Cardiac septum (tissue), 1 donor: ENCODE measurements around the gene CXXC5. TPM values are rescaled to one million over a fixed set of nuclear protein-coding genes. Genes with fewer than 3 reads are reported as not detected.

Experiments
- DNase-seq: peaks from one replicate; pipeline ENCODE4 v3.0.0-alpha.2; 2020; ENCODE audit warnings: low spot score
- intact Hi-C: fragments of 100-400 bp; cut with DNase I; formaldehyde crosslinking; loops from one replicate; pipeline ENCODE4 v1.14.0; 2022
- total RNA-seq: library from RNA; stranded (reverse); fragmentation: NEBNext Ultra II Directional; extraction: Animal tissue kit (Norgen Biotek cat#: 25700); gene quantifications from one replicate; pipeline ENCODE4 v1.2.1, GENCODE V29; 2021
- donor health status: DM: no; HTN: no; CAD: no.

The CXXC5 gene
- total RNA-seq, 1 donor from 2014 or later = 49.3 TPM

GRCh38 chr5:139687656-139688055, 39.5 kb downstream of the CXXC5 start:
- no peak for DNase-seq
- intact Hi-C loops = loop anchor here (5.0 kb wide), 1 partner anchor 35 kb away; no protein-coding TSS in a partner anchor

DNA sequence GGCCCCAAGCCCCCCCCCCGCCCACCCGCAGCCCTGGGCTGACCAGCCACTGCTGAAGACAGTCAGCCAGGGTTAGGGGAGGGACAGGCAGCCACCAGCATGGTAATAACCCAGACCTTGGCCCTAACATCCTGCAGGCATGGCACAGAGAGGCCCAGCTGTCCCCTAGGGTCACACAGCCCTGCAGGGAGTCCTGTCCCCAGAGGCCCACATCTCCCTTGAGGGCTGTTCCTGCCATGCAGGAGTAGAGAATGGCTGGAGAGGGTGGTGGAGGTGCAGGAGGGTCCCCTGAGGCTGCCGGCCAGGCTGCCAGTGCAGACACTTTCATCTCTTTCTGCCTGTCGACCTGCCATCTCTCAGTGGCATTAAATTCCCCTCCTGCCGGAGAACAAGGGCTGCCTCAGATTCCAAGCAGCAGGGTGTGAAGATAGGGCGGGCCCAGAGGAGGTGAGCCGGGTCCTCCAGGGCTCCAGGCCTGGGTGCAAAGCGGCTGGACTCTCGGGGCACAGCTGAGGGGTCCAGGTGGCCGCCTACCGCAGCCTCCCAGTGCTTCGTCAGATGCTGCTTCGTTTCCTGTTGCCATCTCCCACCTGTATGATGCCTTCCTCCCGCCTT, 40.0 kb downstream of the CXXC5 start:
- intact Hi-C loops = loop anchor here (5.0 kb wide), 1 partner anchor 36 kb away; no protein-coding TSS in a partner anchor
- DNase-seq = no peak

- intact Hi-C loops = loop anchor here (1.0 to 5.0 kb wide), 2 partner anchors 37 to 54 kb away; no protein-coding TSS in a partner anchor
- DNase-seq = no peak
Measured at GRCh38 chr5:139688751-139689372, 40.7 kb downstream of the CXXC5 start.

GRCh38 chr5:139689631-139690063, 41.5 kb downstream of the CXXC5 start:
- intact Hi-C loops = loop anchor here (1.0 to 5.0 kb wide), 2 partner anchors 37 to 54 kb away; no protein-coding TSS in a partner anchor

DNA sequence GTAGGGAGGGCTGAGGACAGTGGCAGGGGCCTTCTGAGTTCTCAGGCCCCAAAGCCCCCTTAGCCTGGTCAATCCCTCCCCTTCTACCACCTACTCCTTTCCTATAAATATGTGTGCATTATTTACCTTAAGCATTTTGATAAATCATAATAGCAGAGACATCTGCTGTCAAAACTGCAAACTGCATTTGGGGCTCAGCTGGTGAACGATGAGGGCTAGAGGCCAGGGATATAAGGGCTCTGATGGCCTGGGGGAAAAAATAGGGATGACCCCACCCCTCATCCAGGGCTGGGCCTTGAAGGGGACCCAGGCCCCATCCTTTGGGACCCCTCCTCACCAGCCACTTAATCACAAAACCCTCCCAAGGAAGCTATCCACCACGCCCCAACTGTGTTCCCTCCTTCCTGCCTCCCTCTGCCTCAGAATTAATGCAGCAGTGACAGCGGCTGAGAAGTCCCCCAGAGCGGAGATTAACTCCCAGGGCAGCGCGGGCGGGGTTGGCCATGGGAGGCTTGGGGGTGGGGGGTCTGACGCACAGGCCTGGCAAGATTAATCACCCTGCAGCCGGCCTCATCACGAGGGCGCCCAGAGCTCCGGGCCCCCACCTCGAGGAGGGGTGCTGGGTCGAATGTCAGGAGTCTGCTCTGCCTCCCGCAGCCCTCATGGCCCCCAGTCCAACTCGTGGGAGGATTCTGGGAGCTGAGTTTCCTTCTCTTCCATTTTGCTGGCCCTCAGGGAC, 42.1 kb downstream of the CXXC5 start:
- DNase-seq = no peak
- intact Hi-C loops = no loop called here

More at GRCh38 chr5:139689631-139690063, 41.5 kb downstream of the CXXC5 start:
- no peak for DNase-seq

- intact Hi-C loops = no loop called here
- no peak for DNase-seq
Measured at GRCh38 chr5:139690803-139691629, 42.9 kb downstream of the CXXC5 start.

DNA sequence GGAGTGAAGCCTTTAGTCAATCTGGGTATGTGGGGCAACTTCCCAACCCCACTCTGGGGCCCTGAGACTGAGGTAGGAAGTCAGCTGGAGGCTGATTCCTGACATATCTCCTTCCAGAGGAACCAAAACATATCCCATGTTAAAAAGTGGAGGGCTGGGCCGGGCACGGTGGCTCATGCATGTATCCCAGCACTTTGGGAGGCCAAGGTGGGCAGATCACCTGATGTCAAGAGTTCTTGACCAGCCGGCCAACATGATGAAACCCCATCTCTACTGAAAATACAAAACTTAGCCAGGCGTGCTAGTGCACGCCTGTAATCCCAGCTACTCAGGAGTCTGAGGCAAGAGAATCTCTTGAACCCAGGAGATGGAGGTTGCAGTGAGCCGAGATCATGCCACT, 44.0 kb downstream of the CXXC5 start:
- DNase-seq = no peak
- intact Hi-C loops = no loop called here

DNA sequence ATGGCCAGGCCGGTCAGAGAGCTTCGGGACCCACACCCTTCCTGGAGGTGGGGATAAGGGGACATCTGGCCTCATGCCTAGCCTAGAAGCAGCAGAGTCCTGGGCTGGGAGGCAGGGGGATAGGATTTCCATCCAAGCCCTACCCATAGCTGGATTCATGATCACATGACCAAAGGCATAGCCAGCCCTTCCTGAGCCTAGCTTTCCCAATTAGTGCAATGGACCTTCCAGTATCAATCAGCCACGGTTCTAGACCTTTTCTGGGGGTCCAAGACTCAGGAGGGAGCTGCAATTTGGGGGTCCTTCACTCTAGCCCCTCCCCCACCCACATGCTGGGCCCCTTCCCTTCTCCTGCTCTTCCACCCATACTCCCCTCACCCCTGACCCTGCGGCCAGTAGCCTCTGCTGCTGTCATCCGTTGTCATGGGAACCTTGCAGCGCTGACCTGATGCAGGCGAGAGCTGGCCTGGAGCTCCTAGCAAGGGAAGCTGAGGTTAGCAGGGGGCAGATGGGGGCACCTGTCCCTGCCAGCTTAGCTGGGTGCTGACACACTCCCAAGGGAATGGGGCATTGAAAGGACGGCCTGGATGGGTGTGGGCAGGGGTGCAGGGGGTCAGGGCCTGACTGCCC, 44.6 kb downstream of the CXXC5 start:
- intact Hi-C loops = no loop called here
- DNase-seq = peak; percentile 71

- intact Hi-C loops = no loop called here
- DNase-seq = no peak
Measured at GRCh38 chr5:139693676-139694364, 45.7 kb downstream of the CXXC5 start.

DNA sequence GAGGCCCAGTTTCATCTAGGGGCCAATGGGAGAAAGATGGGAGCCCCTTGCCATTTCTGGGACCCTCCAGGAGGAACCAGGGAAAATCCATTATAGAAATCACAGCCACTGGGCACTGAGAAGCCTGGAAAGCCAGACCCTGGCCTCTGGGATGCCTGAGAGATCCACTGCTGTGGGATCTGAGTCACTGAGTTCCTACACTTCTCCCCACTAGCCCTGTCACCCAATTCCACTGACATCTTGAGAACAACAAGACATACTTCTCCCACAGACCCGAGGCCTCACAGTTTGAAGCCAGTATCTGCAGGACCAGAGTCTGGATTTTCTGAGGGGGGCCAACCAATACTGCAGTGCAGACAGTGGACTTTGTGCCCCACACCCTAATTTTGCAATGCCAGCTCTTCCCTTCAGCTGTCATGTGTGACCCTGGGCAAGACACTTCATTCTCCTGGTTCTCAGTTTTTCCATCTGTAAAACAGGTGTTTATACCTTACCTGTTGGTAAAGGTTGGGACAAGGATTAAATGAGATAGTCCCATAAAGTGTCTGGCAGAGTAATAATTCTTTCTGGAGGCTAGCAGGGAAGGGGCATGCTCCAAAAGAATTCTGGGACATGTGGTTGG, 46.5 kb downstream of the CXXC5 start:
- intact Hi-C loops = loop anchor here (5.0 kb wide), 1 partner anchor 73 kb away; no protein-coding TSS in a partner anchor
- DNase-seq = no peak

- no peak for DNase-seq
- intact Hi-C loops = loop anchor here (5.0 kb wide), 1 partner anchor 72 kb away; no protein-coding TSS in a partner anchor
Measured at GRCh38 chr5:139695178-139695573, 47.0 kb downstream of the CXXC5 start.

DNA sequence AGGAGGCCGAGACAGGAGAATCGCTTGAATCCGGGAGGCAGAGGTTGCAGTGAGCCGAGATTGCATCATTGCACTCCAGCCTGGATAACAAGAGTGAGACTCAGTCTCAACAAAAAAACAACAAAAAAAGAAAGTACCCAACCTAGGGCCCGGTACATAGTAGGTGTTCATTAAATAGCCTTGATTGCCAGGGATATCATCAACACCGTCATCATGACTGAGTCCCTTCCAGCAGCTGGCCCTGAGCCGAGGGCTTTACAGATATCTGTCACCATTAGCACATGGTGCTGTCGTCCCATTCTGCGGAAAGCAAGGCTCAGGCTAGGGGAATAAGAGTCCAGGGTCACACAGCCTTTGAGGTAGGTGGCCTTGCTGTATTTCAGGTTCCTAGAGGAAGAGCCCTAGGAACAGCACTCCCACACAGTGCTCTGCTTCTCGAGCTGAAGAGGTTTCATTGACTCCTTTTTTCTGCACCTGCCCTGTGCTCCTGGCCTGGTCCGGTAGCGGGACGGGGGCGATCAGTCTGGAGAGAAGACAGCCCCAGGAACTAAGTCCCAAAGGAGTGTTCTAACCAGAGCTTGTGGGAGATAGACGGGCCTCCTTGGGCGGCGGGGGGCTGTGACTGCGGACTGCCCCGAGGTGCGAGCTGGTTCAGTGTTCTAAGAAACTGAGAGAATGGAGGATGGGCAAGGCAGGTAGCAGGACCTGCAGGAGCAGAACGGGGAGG, 48.2 kb downstream of the CXXC5 start:
- DNase-seq = no peak
- intact Hi-C loops = loop anchor here (5.0 kb wide), 1 partner anchor 71 kb away; no protein-coding TSS in a partner anchor

- no peak for DNase-seq
- intact Hi-C loops = loop anchor here (5.0 kb wide), 1 partner anchor 70 kb away; no protein-coding TSS in a partner anchor
Measured at GRCh38 chr5:139696894-139697658, 48.9 kb downstream of the CXXC5 start.

- intact Hi-C loops = loop anchor here (5.0 kb wide), 1 partner anchor 69 kb away; no protein-coding TSS in a partner anchor
- DNase-seq = no peak
Measured at GRCh38 chr5:139698490-139699146, 50.5 kb downstream of the CXXC5 start.

DNA sequence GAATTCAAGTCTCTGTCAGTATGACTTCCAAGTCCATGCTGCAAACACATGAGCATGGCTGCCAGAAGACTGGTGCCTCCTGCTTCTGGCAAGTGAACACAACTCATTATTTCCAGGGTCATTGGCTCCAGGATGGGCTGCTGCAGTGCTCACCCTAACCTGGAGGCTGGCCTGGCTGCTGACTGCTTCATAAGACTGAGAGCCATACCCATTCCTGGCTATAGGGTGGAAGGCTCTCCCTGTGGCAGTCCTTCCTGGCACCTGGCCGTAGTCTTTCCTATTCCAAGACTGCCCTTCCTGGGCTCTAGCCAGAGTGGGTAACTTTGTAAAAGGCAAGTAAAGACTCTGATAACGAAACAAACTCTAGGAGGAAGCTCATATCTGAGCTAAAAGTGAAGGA, 51.2 kb downstream of the CXXC5 start:
- DNase-seq = no peak
- intact Hi-C loops = loop anchor here (5.0 kb wide), 1 partner anchor 68 kb away; no protein-coding TSS in a partner anchor

GRCh38 chr5:139700711-139701055, 52.5 kb downstream of the CXXC5 start:
- intact Hi-C loops = no loop called here
- no peak for DNase-seq
